ENCODE measurements around the gene C3orf38. TPM values are rescaled to one million over a fixed set of nuclear protein-coding genes. Genes with fewer than 3 reads are reported as not detected.

The C3orf38 gene
- polyA plus RNA-seq, 3 donors from 2014 or later = 29.6 to 36.8 (median 30.2) TPM

GRCh38 chr3:88141458-88142083 lies 8.2 kb upstream of the C3orf38 start:
- H3K4me3 Mint-ChIP-seq = no peak overlapping the region
- H3K27ac Mint-ChIP-seq = peak overlapping the region in 1 of 6 donors; percentile 2
- H3K9me3 Mint-ChIP-seq = no peaks in the 10 kb centered on the region
- peaks cover 13 to 21% (median 15%) of the 10 kb centered on the region in 3 donors for H3K36me3 Mint-ChIP-seq
- H3K4me1 Mint-ChIP-seq = no peaks in the 10 kb centered on the region
- H3K27me3 Mint-ChIP-seq (ENCODE audit: low read depth in 3 of 3) = no peaks in the 10 kb centered on the region
- DNase-seq = no peak

DNA sequence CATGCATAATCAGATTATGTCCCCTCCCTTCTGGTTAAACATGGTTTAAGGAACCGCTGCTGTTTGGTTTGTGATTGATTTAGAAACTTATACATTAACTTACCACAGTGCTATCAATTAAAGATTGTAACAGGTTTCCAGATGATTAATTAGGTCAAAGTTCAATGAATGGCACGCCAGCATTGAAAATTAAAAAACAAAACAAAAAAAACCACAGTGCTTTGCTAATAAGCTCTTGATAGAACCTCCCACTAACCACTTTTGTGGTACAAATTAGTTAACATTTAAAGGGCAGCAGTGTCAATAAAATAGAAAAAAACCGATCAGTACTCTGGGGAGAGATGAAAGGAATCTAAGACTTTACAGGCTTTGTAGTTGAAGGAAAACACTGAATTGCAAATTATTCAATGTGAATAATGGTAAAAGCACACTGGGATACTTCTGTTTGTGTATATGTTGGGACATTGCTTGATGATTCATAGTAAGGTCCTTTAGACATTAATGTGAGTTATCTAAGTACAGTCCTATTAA lies 7.6 kb upstream of the C3orf38 start:
- Mint-ChIP-seq H3K36me3 (peaks cover 13 to 21% (median 15%) of the 10 kb centered on the region in 3 donors), H3K4me3 (no peak overlapping the region), H3K27ac (peak overlapping the region in 1 of 6 donors; percentile 58), H3K4me1 (peaks cover 0 to 2% of the 10 kb centered on the region in 2 donors), H3K27me3 (ENCODE audit: low read depth in 3 of 3) (no peaks in the 10 kb centered on the region), H3K9me3 (no peaks in the 10 kb centered on the region)
- DNase-seq = no peak

GRCh38 chr3:88147261-88147660 lies 2.5 kb upstream of the C3orf38 start:
- H3K27ac Mint-ChIP-seq = peak overlapping the region in 1 of 6 donors; percentile 8
- peak overlapping the region in 2 of 5 donors; percentile 43 for H3K4me3 Mint-ChIP-seq
- no peaks in the 10 kb centered on the region for H3K9me3 Mint-ChIP-seq
- H3K36me3 Mint-ChIP-seq = peaks cover 0 to 2% (median 2%) of the 10 kb centered on the region in 3 donors
- no peak for DNase-seq
- H3K4me1 Mint-ChIP-seq = peaks cover 30 to 32% of the 10 kb centered on the region in 2 donors
- peaks cover 0 to 11% (median 8%) of the 10 kb centered on the region in 3 donors for H3K27me3 Mint-ChIP-seq (ENCODE audit: low read depth in 3 of 3)

DNA sequence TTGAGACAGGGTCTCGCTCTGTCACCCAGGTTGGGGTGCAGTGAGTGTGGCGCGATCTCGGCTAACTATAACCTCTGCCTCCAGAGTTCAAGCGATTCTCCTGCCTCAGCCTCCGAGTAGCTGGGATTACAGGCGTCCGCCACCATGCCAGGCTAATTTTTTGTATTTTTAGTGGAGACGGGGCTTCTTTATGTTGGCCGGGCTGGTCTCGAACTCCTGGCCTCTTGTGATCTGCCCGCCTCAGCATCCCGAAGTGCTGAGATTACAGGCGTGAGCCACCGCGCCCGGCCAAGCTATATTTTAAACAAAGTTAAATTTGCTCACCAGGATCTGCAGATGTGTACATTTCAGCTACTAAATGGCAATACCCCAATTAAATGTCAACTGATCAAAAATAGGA lies 1.1 kb upstream of the C3orf38 start:
- peak overlapping the region; percentile 82 to 95 (median 91) for H3K27ac Mint-ChIP-seq
- peak overlapping the region; percentile 98 to 100 (median 99) for H3K4me3 Mint-ChIP-seq
- DNase-seq = no peak

DNA sequence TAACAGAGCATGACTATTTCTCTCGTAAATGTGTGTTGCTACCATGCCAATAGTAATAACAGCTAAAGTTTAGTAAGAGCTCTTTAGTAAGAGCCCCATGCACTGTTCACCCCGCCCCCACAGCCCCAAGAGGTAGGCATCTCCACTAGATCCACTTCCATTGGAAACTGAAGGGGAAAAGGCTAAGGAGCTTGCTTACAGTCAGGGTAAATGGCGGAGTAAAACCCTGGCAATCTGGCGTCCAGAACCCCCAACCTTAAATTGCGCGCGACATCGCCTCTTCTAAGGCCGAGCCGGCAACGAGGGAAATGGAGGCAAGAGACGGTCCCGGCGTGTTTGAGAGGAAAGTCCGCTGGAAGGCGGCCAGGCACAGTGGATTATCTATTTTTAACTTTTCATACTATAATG lies 654 bp upstream of the C3orf38 start:
- Mint-ChIP-seq H3K9me3 (no peaks in the 10 kb centered on the region), H3K27ac (peak overlapping the region; percentile 82 to 95 (median 91)), H3K36me3 (peaks cover 0 to 3% (median 0%) of the 10 kb centered on the region in 3 donors), H3K27me3 (ENCODE audit: low read depth in 3 of 3) (peaks cover 0 to 11% (median 8%) of the 10 kb centered on the region in 3 donors), H3K4me3 (peak overlapping the region; percentile 98 to 100 (median 99)), H3K4me1 (peaks cover 37 to 43% of the 10 kb centered on the region in 2 donors)
- DNase-seq = no peak

More for the DNA sequence above, 1.1 kb upstream of the C3orf38 start:
- Mint-ChIP-seq H3K27me3 (ENCODE audit: low read depth in 3 of 3) (peaks cover 0 to 11% (median 8%) of the 10 kb centered on the region in 3 donors), H3K9me3 (no peaks in the 10 kb centered on the region), H3K36me3 (peaks cover 0 to 3% (median 0%) of the 10 kb centered on the region in 3 donors), H3K4me1 (peaks cover 37 to 43% of the 10 kb centered on the region in 2 donors)

DNA sequence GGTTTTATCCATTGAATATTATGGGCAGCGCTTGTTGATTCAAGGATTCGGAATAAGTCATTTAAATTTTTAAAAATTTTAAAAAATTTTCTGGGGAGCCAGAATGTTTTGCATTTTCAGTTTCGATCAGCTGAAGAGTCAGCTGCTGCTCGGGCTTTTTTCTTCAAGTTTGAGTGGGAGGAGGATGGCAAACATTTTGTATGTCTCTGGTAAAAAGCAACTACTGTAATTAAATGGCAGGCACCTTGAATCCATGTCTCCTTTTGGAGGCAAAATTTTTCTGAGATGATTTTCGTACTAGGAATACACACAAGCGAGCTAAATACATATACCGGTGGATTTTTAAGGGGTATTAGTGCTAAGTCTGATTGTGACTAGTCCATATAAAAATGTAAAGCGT lies 612 bp downstream of the C3orf38 start:
- DNase-seq = peak; percentile 40 to 54 (median 49)
- Mint-ChIP-seq H3K4me3 (peak overlapping the region; percentile 98 to 100 (median 99)), H3K9me3 (no peaks in the 10 kb centered on the region), H3K27me3 (ENCODE audit: low read depth in 3 of 3) (peaks cover 0 to 11% (median 8%) of the 10 kb centered on the region in 3 donors), H3K27ac (peak overlapping the region; percentile 95 to 99 (median 98)), H3K4me1 (peaks cover 37 to 43% of the 10 kb centered on the region in 2 donors), H3K36me3 (peaks cover 0 to 7% (median 0%) of the 10 kb centered on the region in 3 donors)

- peaks cover 37 to 45% of the 10 kb centered on the region in 2 donors for H3K4me1 Mint-ChIP-seq
- H3K9me3 Mint-ChIP-seq = no peaks in the 10 kb centered on the region
- peak overlapping the region; percentile 98 to 100 (median 99) for H3K4me3 Mint-ChIP-seq
- H3K27me3 Mint-ChIP-seq (ENCODE audit: low read depth in 3 of 3) = peaks cover 0 to 11% (median 8%) of the 10 kb centered on the region in 3 donors
- H3K27ac Mint-ChIP-seq = peak overlapping the region; percentile 95 to 99 (median 98)
- DNase-seq = no peak
- H3K36me3 Mint-ChIP-seq = peaks cover 0 to 10% (median 3%) of the 10 kb centered on the region in 3 donors
Measured at GRCh38 chr3:88150806-88151205, 1.0 kb downstream of the C3orf38 start.

- H3K4me1 Mint-ChIP-seq = peaks cover 37 to 51% of the 10 kb centered on the region in 2 donors
- peak overlapping the region; percentile 53 to 99 (median 69) for H3K4me3 Mint-ChIP-seq
- peaks cover 0 to 11% (median 8%) of the 10 kb centered on the region in 3 donors for H3K27me3 Mint-ChIP-seq (ENCODE audit: low read depth in 3 of 3)
- DNase-seq = no peak
- H3K9me3 Mint-ChIP-seq = no peaks in the 10 kb centered on the region
- peaks cover 0 to 15% (median 9%) of the 10 kb centered on the region in 3 donors for H3K36me3 Mint-ChIP-seq
- peak overlapping the region; percentile 39 to 99 (median 96) for H3K27ac Mint-ChIP-seq
Measured at GRCh38 chr3:88151358-88151757, 1.6 kb downstream of the C3orf38 start.

DNA sequence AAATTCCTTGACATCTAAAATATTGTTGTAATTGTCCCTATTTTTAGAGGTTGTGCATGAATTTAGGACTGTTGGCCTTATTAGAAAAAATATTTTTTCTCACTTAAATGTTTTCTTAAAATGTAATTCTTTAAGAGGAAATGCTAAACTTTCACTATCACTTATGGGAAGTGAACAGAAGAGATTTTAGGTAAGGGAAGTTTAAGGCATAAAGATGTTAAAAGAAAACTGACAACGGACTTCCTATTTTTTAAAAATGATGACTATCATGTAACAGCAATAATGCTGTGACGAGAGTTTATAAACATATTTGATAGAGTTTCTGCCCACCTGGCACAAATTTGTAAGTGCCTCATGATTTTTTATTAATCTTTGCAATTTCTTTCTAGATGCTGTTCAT lies 3.1 kb downstream of the C3orf38 start:
- peaks cover 0 to 11% (median 8%) of the 10 kb centered on the region in 3 donors for H3K27me3 Mint-ChIP-seq (ENCODE audit: low read depth in 3 of 3)
- H3K4me1 Mint-ChIP-seq = peaks cover 38 to 65% of the 10 kb centered on the region in 2 donors

DNA sequence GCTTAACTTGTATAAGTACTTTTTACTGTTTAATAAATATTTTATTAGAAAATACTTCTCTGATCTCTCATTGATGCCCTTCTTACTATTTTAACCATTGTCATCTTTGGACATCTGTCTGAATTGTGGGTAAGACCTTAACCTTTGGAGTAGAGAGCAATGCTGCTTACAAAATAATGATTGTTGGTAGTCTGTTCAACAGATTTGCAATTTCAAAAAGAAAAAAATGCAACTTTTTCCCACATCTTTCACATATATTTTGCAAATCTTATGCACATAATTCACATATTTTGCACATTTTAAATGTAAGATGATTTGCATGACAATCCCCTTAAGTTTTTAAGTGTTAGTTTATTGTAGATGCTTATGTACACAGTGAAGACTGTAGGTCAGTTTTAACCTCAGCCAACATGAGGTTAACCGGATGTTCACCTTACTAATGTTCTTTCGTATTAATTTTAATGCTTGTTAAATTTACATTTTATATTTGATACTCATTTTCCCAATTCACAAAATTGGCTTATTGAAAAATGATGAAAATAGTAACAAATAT lies 16.7 kb downstream of the C3orf38 start:
- DNase-seq = no peak
- Mint-ChIP-seq H3K27me3 (ENCODE audit: low read depth in 3 of 3) (no peaks in the 10 kb centered on the region), H3K4me3 (no peak overlapping the region), H3K36me3 (peaks cover 3 to 18% (median 16%) of the 10 kb centered on the region in 3 donors), H3K9me3 (no peaks in the 10 kb centered on the region), H3K27ac (no peak overlapping the region), H3K4me1 (peaks cover 0 to 37% of the 10 kb centered on the region in 2 donors)

More for the DNA sequence above, 3.1 kb downstream of the C3orf38 start:
- H3K9me3 Mint-ChIP-seq = no peaks in the 10 kb centered on the region
- DNase-seq = no peak
- peak overlapping the region in 2 of 6 donors; percentile 47 to 50 for H3K27ac Mint-ChIP-seq
- H3K36me3 Mint-ChIP-seq = peaks cover 0 to 26% (median 15%) of the 10 kb centered on the region in 3 donors
- no peak overlapping the region for H3K4me3 Mint-ChIP-seq

DNA sequence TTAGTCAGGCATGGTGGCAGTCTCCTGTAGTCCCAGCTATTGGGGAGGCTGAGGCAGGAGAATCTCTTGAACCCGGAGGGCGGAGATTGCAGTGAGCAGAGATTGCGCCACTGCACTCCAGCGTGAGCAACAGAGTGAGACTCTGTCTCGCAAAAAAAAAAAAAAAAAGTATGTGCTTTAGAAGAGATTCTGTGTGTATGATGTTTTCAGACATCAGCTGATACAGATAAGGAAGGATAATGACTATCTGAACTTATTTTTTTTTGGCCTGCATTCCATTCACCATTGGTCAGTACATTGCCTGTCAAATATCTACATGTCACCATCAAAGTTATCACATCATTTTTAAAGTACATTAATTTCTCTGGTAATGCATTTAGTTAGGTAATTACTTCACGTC lies 17.4 kb downstream of the C3orf38 start:
- Mint-ChIP-seq H3K27me3 (ENCODE audit: low read depth in 3 of 3) (no peaks in the 10 kb centered on the region), H3K9me3 (no peaks in the 10 kb centered on the region), H3K4me3 (no peak overlapping the region), H3K36me3 (peaks cover 2 to 18% (median 11%) of the 10 kb centered on the region in 3 donors), H3K4me1 (peaks cover 0 to 33% of the 10 kb centered on the region in 2 donors), H3K27ac (no peak overlapping the region)
- DNase-seq = no peak

DNA sequence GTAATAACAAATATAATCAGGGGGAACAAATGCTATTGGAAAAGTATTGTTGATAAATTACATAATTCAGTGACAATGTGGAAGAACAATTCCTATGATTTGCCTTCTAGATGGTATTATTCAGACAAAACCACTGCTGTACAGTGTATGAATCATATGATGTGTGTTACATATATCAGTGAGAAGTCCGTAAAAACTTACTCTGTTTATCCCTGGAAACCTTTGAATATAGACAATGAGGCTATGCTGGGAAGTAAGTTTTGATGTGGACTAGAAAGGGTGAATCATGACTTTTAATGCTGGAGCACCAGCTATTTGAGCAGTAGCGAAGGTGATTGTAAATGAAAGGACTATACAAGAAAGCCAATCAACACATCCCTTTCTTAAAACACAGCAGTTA lies 17.9 kb downstream of the C3orf38 start:
- no peak overlapping the region for H3K4me3 Mint-ChIP-seq
- H3K36me3 Mint-ChIP-seq = peaks cover 0 to 22% (median 8%) of the 10 kb centered on the region in 3 donors
- H3K4me1 Mint-ChIP-seq = peaks cover 0 to 28% of the 10 kb centered on the region in 2 donors
- no peak for DNase-seq
- no peaks in the 10 kb centered on the region for H3K9me3 Mint-ChIP-seq
- H3K27ac Mint-ChIP-seq = no peak overlapping the region
- no peaks in the 10 kb centered on the region for H3K27me3 Mint-ChIP-seq (ENCODE audit: low read depth in 3 of 3)

DNA sequence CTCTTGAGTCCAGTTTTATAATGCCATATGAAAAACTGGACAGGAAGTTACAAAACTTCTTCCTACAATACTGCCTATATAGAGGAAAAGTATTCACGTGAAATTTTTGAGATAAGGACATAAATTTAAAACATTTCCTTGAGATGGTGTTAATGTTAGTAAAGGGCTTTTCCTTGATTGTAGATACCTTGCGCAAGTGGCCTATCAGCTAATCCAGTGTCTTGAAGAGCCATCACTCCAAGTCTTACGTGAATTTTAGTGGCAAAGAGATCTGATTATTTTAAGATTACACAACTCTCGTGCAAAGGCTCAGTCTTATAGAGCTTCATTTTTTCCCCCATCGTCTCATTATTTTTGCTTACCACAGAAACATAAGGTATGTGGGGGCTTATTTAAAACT lies 18.4 kb downstream of the C3orf38 start:
- no peaks in the 10 kb centered on the region for H3K9me3 Mint-ChIP-seq
- no peaks in the 10 kb centered on the region for H3K27me3 Mint-ChIP-seq (ENCODE audit: low read depth in 3 of 3)
- no peak overlapping the region for H3K27ac Mint-ChIP-seq
- peaks cover 0 to 27% (median 5%) of the 10 kb centered on the region in 3 donors for H3K36me3 Mint-ChIP-seq
- peaks cover 0 to 24% of the 10 kb centered on the region in 2 donors for H3K4me1 Mint-ChIP-seq
- H3K4me3 Mint-ChIP-seq = no peak overlapping the region
- no peak for DNase-seq

Measured in immature natural killer cell (primary cell).